ENCODE data around the gene VPS13D. TPM values are rescaled to one million over a fixed set of nuclear protein-coding genes. Genes with fewer than 3 reads are reported as not detected.

VPS13D gene
- total RNA-seq, 4 donors from 2014 or later, result 42.5 to 103 (median 59.8) TPM

GRCh38 chr1:12528021-12528852, 298.4 kb downstream of the VPS13D start:
- H3K9me3 ChIP-seq, result no peaks in the 10 kb centered on the region
- H3K4me1 ChIP-seq, result peaks cover 0 to 18% (median 10%) of the 10 kb centered on the region in 3 donors
- H3K36me3 ChIP-seq, result no peaks in the 10 kb centered on the region
- DNase-seq, result no peak
- 51 to 66% methylated on average over 7 to 18 of the region's 24 CpGs for WGBS, 2 donors
- intact Hi-C loops (cut with DNase I), result no loop called here
- H3K27me3 ChIP-seq, result no peaks in the 10 kb centered on the region
- peak overlapping the region; percentile 3 to 79 (median 66) for H3K27ac ChIP-seq
- no peak for TF ChIP-seq POLR2A (IDR thresholded peaks at IDR 0.05)
- TF ChIP-seq, protein P1, sequence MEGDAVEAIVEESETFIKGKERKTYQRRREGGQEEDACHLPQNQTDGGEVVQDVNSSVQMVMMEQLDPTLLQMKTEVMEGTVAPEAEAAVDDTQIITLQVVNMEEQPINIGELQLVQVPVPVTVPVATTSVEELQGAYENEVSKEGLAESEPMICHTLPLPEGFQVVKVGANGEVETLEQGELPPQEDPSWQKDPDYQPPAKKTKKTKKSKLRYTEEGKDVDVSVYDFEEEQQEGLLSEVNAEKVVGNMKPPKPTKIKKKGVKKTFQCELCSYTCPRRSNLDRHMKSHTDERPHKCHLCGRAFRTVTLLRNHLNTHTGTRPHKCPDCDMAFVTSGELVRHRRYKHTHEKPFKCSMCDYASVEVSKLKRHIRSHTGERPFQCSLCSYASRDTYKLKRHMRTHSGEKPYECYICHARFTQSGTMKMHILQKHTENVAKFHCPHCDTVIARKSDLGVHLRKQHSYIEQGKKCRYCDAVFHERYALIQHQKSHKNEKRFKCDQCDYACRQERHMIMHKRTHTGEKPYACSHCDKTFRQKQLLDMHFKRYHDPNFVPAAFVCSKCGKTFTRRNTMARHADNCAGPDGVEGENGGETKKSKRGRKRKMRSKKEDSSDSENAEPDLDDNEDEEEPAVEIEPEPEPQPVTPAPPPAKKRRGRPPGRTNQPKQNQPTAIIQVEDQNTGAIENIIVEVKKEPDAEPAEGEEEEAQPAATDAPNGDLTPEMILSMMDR (IDR thresholded peaks at IDR 0.05), result no peak
- no peak overlapping the region for H3K4me3 ChIP-seq

DNA sequence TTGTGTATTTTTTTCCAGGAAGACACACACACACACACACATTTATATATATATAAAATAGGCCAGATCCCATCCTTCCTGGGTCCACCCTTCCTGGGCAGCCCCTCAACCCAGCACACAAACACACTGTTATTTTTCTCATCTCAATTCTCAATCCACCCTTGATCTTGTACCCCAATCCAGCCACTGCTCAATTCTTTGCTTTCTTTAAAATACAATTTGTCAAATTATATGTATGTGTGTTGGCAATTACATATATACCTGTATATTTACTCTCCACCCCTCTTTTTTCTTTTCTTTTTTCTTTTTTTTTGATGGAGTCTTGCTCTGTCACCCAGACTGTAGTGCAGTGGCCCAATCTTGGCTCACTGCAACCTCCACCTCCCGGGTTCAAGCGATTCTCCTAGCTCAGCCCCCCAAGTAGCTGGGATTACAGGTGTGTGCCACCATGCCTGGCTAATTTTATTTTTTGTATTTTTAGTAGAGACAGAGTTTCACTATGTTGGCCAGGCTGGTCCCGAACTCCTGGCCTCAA, 299.9 kb downstream of the VPS13D start:
- no peaks in the 10 kb centered on the region for H3K9me3 ChIP-seq
- WGBS, 2 donors, result 92 to 94% methylated on average over 3 of the region's 3 CpGs
- H3K36me3 ChIP-seq, result no peaks in the 10 kb centered on the region
- no peak for DNase-seq
- no peaks in the 10 kb centered on the region for H3K27me3 ChIP-seq
- peak overlapping the region in 1 of 4 donors; percentile 74 for H3K27ac ChIP-seq
- peaks cover 0 to 18% (median 10%) of the 10 kb centered on the region in 3 donors for H3K4me1 ChIP-seq
- intact Hi-C loops (cut with DNase I), result no loop called here
- TF ChIP-seq POLR2A (IDR thresholded peaks at IDR 0.05), result no peak
- TF ChIP-seq, protein P1 (IDR thresholded peaks at IDR 0.05), result no peak
- no peak overlapping the region for H3K4me3 ChIP-seq

DNA sequence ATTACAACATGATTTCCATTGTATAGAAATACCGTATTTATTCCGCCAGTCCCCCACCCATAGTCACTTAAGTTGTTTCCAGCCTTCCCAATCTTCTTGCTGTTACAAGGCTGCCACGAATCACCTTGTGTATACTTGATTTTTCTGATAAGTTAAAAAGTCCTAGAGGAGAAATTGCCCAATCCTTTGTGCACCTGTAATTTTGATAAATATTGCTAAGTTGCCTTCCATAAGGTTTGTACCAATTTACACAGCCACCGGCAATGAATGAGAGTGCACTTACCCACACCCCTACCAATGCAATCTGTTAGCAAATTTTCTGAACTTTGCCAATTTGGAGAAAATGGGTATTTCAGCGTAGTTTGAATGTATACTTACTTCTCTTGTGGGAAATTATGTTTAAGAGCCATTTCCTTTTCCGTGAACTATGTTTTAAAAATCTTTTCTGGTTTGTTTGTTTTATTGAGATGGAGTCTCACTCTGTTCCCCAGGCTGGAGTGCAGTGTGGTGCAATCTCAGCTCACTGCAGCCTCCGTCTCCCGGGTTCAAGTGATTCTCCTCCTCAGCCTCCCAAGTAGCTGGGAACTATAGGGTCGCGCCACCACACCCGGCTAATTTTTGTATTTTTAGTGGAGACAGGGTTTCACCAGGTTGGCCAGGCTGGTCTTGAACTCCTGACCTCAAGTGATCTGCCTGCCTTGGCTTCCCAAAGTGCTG, 300.8 kb downstream of the VPS13D start:
- H3K4me1 ChIP-seq, result peaks cover 0 to 14% (median 10%) of the 10 kb centered on the region in 3 donors
- H3K36me3 ChIP-seq, result no peaks in the 10 kb centered on the region
- H3K4me3 ChIP-seq, result no peak overlapping the region
- 84 to 92% methylated on average over 11 of the region's 11 CpGs for WGBS, 2 donors
- H3K27ac ChIP-seq, result no peak overlapping the region
- intact Hi-C loops (cut with DNase I), result no loop called here
- no peak for TF ChIP-seq POLR2A (IDR thresholded peaks at IDR 0.05)
- TF ChIP-seq, protein P1 (IDR thresholded peaks at IDR 0.05), result no peak
- no peaks in the 10 kb centered on the region for H3K27me3 ChIP-seq
- DNase-seq, result no peak
- H3K9me3 ChIP-seq, result no peaks in the 10 kb centered on the region

- DNase-seq, result no peak
- Histone ChIP-seq H3K27ac (no peak overlapping the region), H3K27me3 (no peaks in the 10 kb centered on the region), H3K9me3 (peaks cover 0 to 3% (median 0%) of the 10 kb centered on the region in 3 donors), H3K36me3 (no peaks in the 10 kb centered on the region), H3K4me1 (peaks cover 0 to 13% (median 10%) of the 10 kb centered on the region in 3 donors), H3K4me3 (no peak overlapping the region)
- intact Hi-C loops (cut with DNase I), result no loop called here
- 89 to 93% methylated on average over 1 of the region's 1 CpG for WGBS, 2 donors
- TF ChIP-seq, protein P1 (IDR thresholded peaks at IDR 0.05), result no peak
- TF ChIP-seq POLR2A (IDR thresholded peaks at IDR 0.05), result no peak
Observed at GRCh38 chr1:12531179-12531499, 301.3 kb downstream of the VPS13D start.

Measured in esophagus squamous epithelium (tissue), 5 donors.